COLO829 (cell line): ENCODE data around the gene SRSF11.
"Not testable (repeated sequence)": the region's sequence is repeated elsewhere in the genome, so short reads cannot be mapped to it uniquely, and the experiment has no call there.

Experiments
- DNase-seq: peaks from one replicate; pipeline ENCODE4 v3.0.0; 2012; ENCODE audit warnings: low spot score

Gene SRSF11, protein sequence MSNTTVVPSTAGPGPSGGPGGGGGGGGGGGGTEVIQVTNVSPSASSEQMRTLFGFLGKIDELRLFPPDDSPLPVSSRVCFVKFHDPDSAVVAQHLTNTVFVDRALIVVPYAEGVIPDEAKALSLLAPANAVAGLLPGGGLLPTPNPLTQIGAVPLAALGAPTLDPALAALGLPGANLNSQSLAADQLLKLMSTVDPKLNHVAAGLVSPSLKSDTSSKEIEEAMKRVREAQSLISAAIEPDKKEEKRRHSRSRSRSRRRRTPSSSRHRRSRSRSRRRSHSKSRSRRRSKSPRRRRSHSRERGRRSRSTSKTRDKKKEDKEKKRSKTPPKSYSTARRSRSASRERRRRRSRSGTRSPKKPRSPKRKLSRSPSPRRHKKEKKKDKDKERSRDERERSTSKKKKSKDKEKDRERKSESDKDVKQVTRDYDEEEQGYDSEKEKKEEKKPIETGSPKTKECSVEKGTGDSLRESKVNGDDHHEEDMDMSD

DNA sequence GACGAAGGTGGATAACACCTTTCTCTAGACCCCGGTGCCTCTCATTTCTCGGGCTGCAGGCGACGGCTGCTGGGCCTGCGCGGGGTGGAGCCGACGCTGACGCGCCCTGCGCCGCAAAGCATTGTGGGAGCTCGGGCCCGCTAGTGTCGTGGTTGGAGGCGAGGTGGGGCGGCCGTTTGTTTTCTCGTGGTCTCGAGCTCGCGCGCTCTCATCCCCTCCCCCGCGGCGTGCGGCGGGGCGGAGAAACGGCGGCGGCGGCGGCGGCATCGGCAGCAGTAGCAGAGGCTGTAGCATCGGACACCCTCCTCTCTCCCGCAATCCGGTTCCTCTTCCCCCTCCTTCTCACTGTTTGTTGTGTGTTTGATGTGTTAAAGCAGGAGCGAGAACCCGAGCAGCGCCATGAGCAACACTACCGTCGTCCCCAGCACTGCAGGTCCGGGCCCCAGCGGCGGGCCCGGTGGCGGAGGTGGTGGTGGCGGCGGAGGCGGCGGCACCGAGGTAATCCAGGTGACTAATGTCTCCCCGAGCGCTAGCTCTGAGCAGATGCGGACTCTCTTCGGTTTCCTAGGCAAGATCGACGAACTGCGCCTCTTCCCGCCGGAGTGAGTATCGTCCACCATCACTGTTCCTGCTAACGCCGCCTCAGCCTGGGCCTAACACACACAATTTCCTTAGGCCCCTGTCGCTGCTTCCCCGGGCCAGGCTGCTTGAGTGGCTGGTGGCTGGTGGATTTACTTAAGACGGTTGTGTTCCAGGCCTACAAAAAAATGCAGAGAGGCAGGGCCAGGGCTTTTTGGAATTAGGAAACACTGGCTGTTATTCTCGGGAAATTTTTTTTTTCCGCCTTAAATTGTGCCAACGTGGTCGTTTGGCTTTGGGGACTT is at the start of gene SRSF11:
Gene SRSF11, plus strand, starts transcription at position 143 of the 884 bp plus-strand sequence. Its CDS starts 257 bp downstream, at position 400.
- peak; percentile 70 for DNase-seq

DNA sequence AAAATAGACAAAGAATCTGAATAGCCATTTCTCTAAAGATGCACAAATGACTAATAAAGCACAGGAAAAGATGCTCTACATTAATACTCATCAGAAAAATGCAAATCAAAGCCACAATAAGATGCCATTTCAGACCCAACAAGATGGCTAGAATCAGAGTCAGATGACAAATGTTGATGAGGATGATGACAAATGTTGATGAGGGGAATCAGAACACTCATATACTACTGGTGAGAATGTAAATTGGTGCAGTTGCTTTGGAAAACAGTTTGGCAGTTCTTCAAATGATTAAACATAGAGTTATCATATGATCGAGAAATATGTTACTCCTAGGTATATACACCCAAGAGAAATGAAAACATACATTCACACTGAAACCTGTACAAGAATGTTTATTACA is 49.7 kb upstream of the SRSF11 start:
- DNase-seq = no peak

DNA sequence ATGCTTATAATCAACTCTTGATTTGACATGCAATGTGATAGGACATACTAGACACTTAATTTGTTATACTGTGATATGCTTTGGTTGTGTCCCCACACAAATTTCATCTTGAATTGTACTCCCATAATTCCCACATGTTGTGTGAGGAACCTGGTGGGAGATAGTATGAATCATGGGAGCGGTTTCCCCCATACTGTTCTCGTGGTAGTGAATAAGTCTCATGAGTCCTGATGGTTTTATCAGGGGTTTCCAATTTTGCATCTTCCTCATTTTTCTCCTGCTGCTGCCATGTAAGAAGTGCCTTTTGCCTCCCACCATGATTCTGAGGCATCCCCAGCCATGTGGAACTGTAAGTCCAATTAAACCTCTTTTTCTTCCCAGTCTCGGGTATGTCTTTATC is 36.0 kb upstream of the SRSF11 start:
- DNase-seq = not testable (repeated sequence)

DNA sequence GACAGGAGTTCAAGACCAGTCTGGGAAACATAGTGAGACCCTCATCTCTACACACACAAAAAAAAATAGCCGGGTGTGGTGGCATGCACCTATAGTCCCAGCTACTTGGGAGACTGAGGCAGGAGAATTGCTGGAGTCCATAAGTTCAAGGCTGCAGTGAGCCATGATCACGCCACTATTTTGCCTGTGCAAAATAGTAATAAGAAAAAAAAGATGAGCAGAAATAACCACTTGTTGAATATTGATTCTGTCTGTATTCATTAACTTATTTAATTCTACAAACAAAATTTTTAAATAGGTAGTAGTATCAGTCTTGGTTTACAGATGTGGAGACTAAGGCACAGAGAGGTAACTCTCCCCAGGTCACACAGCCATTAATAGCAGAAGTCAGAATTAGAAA is 32.7 kb upstream of the SRSF11 start:
- DNase-seq = no peak

DNA sequence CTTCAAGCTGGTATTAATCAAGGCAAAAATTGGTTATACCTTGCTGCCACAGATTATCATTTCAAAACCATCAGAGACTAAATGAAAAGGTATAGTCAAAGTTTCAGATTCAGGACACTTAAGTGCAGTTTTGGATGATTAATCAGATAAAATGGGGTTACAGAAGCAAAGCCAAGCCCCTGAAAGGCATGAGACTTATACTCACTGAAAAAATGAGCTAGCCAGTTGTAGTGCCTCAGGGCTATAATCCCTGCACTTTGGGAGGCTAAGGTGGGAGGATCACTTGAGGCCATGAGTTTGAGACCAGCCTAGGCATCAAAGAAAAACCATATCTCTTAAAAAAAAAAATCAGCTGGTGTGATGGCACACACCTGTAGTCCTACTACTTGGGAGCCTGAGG is 31.0 kb upstream of the SRSF11 start:
- DNase-seq = no peak

DNA sequence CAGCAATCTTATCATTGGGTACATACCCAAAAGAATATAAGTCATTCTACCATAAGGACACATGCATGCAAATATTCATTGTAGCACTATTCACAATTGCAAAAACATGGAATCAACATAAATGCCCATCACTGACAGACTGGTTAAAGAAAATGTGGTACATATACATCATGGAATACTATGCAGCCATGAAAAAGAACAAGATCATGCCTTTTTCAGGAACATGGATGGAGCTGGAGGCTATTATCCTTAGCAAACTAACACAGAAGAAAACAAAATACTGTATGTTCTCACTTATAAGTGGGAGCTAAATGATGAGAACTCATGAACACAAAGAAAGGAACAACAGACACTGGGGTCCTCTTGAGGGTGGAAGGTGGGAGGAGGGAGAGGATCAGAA is 28.7 kb upstream of the SRSF11 start:
- not testable (repeated sequence) for DNase-seq

DNA sequence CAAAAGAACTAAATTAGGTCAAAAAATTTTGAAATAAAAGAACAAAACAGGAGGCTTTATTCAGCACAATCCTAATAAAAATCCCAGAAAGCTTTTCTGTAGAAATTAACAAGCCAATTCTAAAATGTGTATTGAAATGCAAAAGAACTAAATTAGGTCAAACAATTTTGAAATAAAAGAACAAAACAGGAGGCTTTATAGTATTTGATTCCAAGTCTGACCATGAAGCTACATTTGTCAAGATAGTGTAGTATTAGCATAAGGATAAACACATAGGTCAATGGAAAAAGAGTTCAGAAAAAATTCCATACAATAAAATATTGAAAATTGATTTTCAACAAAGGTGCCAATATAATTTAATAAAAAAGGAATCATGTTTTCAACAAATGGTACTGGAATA is 26.6 kb upstream of the SRSF11 start:
- DNase-seq = no peak

DNA sequence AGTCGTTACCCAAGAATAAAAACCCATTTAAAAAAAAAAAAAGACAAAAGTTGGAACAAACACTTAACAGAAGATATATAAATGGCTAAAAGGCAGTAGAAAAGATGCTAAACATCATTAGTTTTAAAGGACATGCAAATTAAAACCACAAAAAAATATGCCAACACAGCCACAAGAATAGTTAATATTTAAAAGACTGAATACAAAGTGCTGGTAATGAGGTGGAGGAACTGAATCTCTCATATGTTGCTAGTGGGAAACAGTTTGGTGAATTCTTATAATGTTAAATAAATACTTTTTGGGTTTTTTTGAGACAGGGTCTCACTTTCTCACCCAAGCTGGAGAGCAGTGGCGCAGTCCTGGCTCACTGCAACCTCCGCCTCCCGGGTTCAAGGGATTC is 25.8 kb upstream of the SRSF11 start:
- DNase-seq = no peak

DNA sequence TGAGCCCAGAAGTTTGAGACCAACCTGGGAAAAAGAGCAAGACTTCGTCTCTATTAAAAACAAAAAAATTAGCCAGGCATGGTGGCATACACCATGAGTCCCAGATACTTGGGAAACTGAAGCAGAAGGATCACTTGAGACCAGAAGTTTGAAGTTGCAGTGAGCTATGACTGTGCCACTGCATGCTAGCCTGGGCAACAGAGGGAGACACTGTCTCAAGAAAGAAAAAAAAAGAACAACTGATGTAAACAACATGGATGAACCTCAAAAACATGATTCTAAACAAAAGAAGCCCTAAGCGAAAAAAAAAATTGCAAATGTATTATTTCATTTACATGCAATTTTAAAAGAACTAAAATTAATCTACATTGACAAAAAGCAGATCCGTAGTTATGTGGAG is 24.8 kb upstream of the SRSF11 start:
- no peak for DNase-seq

DNA sequence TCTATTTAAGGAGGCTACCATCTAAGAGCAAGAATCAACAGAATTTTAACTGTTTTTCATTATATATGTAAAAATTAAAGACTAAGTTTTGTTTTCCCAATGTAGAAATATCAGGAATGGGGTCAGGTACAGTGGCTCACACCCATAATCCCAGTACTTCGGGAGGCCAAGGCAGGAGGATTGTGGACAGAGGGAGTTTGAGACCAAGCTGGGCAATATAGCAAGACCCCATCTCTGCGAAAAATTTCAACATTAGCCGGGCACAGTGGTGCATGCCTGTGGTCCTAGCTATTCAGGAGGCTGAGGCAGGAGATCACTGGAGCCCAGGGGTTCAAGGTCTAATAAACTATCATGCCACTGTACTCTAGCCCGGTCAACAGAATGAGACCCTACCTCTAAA is 21.1 kb upstream of the SRSF11 start:
- no peak for DNase-seq

DNA sequence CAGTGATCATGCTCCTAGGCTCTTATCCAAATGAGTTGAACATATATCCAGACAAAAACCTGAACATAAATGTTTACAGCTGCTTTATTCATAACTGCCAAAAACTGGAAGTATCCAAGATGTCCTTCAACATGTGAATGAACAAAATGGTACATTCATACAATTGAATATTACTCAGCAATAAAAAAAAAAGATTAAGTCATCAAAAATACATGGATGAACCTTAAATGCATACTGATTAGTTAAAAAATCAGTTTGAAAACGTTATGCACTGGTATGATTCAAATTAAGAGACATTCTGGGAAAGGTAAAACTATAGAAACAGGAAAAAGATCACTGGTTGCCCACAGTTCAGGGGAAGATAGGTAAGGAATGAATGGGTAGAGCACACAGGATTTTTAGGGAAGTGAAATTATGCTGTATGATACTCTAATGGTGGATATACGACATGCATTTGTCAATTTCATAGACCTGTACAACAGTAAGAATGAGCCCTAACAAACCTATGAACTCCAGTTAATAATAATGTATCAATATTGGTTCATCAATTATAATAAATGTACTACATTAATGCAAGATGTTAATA is 18.9 kb upstream of the SRSF11 start:
- no peak for DNase-seq

DNA sequence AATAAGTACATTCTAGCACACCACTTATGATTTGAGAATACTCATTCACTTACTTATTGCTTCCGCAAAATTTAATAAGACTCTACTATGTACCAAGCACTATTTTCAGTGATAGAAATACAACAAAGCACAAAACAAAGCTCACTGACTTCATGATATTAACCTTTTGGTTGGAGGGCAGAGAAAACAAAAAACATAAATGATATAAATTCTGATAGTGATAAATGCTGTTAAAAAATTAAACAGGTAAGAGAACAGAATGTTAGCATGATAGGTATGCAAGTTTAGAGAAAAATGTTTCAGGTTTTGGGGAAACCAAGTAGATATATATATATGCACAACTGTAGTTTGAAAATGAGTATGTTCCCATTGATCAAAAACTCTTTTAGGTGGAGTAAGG is 17.0 kb upstream of the SRSF11 start:
- DNase-seq = no peak

DNA sequence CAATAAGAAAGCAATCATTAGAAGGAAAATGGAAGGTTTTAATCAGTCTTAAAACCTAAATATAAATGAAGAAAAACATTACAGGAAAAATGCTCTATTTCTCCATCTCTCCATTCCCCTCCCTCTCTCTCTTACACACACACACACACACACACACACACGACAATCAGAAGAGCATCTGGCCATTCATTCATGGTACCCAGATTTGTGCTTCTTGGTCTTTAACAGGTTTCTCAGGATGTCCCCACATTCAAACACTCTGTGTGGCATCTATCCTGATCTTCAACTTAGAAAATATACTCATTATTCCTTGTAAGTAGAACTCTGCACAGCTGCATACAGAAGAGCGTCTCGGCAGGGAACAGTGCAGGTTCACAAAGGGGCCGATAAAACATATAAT is 16.6 kb upstream of the SRSF11 start:
- DNase-seq = no peak

DNA sequence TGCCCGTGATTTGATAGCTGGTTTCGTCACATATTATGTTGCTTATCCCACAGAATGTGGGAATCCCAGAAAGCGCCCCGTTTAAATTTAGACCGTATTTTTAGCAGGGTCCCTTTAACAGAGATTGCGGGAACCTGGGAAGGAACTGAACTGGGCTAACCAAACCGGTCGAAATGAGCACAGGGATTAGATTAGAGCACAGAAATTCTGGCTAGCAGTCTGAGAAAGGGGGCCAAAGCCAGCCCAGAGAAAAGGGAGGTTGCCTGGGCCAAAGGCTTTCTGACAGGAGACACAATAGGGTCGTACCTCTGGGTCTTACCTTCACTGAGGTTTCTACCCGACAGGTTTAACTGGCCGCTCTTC is 16.1 kb upstream of the SRSF11 start:
- no peak for DNase-seq

DNA sequence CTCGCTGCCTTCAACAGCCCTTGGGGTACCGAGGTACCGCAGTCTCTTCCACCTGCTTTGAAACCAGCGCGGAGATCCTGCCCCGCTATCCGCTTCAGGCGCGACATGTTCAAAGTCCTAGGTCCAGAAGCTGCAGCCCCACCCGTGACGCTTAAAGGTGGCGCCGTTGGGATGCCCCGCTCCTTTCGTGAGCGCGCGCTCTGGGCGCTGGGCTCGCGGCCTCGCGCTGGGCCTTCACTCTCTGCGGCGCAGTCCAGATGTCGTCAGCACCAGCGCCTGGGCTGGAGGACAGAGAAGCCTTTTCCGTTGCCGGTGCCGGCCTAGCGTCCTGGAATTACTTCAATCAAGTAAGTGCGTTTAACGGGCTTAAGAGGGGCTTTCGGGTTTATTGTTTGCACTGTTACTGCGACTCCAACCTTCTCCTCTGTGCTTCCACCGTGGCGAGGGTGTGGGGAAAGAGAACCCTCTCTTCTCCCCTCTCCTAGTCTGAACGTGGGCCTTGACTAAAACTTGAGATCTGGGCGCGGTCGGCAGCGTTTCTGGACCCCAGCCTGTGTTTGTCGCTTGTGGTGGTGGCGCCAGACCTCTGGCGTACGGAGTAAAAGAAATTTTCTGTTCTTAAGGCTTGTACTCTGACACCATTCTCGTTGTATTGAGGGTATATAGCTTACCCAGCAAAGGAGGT is 15.6 kb upstream of the SRSF11 start, which contains the start of gene LRRC40:
Gene LRRC40, minus strand, starts transcription at position 146 of the 685 bp plus-strand sequence. Its CDS starts 39 bp downstream, at position 107.
- peak; percentile 76 for DNase-seq

DNA sequence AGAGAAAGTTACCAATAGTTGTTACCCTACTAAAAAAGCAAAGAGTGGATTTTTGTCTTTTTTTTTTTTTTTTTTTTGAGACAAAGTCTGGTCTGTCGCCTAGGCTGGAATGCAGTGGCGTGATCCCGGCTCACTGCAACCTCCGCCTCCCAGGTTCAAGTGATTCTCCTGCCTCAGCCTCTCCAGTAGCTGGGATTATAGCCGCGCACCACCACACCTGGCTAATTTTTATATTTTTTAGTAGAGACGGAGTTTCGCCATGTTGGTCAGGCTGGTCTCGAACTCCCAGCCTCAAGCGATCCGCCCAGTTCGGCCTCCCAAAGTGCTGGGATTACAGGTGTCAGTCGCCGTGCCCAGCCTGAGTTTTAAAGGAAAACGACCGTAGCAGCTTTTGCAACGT is 14.3 kb upstream of the SRSF11 start:
- DNase-seq = not testable (repeated sequence)

DNA sequence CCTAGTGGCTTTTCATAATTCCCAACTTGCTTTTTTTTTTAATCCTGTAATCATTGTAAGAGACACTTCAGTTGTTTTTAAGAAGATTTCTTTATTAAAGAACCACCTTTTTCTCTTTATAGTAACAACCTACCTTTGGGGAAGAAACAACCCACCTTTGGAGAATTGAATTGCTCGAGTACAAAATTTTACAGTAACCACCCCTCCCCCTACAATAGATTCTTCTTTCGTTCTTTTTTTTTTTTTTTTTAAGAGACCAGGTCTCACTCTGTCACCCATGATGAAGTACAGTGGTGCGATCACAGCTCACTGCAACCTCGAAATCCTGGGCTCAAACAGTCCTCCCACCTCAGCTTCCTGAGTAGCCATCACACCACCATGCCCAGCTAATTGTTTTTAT is 13.7 kb upstream of the SRSF11 start:
- DNase-seq = no peak

DNA sequence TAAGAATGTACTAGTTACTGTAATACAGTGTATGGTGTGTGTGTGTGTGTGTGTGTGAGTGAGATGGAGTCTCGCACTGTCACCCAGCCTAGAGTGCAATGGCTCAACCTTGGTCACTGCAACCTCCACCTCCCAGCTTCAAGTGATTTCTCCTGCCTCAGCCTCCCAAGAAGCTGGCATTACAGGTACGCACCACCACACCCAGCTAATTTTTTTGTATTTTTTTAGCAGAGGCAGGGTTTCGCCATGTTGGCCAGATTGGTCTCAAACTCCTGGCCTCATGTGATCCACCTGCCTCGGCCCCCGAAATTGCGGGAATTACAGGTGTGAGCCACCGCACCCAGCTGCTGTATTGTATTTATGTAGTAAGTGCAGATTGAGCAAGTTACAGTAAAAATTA is 12.9 kb upstream of the SRSF11 start:
- no peak for DNase-seq

DNA sequence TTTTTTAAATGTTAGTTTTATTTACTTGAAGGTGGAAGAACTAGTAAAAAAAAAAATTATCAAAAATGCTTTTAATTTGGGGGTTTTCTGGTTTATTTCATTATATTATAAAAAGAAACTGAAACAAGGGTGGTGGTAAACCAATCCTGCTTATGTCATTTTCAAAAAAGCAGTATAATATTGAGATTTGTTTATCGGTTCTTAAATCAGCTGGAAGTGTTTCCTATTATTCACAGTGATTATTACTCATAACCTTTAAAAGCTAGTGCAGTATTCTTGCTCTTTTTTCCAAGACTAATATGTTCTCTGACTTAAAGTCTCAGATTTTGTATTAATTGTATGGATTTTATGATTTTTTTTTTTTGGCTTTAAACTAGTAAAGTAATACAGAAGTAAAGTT is 10.4 kb upstream of the SRSF11 start:
- no peak for DNase-seq

DNA sequence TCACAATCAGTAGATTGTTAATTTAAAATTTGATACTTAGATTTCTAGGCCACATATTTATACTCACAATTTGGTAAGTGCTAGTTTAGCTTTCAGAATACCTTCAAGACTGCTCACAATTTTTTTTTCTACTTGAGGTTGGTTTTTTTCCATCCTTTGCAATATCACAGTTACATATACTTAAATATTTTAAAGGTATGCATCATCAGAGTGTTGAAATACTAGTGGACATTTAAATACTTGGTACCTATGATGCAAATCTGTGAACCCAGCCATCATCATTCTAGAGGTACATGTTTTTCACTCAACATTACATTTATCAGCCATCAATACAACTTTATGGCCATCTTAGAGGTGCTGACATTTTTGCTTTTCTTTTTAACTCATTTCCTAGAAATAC is 9.6 kb upstream of the SRSF11 start:
- DNase-seq = no peak

DNA sequence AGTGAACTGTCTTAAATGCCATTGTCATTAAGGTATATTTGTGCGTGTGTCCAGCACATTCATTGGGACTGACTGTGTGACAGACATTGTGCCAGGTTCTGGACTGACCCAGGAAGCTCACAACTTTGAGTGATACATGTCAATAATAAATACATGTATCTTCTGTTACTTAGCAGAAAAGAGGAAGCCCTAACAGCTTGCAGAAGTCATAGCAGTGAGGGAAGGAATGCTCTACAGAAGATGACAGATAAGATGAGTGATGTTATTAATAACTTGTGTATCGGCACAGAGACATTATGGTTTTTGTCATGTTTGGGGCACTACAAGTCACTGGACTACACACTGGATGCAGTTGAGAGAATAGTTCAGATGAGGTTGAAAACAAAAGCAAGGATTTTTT is 1.2 kb upstream of the SRSF11 start:
- no peak for DNase-seq
